Activated CD4-positive, CD25-positive, alpha-beta regulatory T cell treated with anti-CD3 and anti-CD28 coated beads, Interleukin-2, amount 50 U/mL, for 72 hours (primary cell): ENCODE data around the gene CHRNB1.

Experiments used
- DNase-seq: peaks from one replicate; pipeline ENCODE4 v3.0.0; 2021

The CHRNB1 gene

DNA sequence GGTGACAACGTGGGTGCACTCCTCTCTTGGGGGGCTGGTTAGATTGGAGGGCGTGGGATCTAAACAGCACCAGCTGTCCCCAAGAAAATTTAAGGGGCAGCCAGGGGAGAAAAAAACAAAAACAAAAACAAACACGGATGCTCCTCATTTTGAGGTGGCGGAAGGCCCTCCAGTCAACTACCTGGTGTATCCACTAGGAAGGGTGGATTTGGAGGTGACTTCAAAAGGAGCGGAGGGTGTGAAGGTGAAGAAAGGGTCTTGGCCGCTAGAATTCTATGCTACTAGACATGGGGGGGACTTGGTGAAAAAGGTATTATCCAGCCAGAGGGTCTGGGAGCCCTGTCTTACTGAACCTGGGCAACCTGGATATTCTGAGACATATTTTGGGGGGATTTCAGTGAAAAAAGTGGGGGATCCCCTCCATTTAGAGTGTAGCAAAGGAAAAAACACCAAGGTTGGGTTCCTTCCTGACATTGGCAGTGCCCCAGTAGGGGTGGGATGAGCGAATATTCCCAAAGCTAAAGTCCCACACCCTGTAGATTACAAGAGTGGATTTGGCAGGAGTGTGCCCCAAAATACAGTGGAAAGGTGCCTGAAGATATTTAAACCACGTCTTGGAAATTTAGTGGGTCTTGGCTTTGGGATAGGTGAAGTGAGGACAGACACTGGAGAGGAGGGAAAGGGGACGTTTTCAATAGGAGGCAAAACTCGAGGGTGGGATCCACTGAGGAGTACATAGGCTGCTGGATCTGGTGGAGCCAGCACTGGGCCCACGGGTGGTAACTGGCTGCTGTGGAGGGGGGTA lies 6.0 kb upstream of the CHRNB1 start:
- DNase-seq: no peak

DNA sequence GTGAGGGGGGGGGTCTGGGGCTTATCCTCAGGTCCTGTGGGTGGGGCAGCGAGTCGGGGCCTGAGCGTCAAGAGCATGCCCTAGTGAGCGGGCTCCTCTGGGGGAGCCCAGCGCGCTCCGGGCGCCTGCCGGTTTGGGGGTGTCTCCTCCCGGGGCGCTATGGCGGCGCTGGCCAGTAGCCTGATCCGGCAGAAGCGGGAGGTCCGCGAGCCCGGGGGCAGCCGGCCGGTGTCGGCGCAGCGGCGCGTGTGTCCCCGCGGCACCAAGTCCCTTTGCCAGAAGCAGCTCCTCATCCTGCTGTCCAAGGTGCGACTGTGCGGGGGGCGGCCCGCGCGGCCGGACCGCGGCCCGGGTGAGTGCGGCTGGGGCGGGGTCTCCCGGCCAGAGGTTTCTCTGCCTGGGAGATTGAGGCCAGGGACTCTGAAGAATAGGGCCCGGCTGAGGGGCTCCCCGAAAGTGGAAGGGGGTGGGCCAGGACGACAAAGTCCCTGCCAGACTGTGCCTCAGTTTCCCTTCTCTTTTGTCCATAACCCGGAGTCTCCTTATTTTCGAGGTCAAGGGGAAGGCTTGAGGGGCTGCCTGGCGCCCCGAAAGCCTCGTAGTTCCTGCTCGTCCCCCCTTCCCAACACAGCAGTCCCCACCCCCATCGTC lies 5.3 kb upstream of the CHRNB1 start, which contains the start of gene FGF11:
Gene FGF11, plus strand, starts transcription at position 51 of the 651 bp plus-strand sequence. Its CDS starts 109 bp downstream, at position 160.
- no peak for DNase-seq

DNA sequence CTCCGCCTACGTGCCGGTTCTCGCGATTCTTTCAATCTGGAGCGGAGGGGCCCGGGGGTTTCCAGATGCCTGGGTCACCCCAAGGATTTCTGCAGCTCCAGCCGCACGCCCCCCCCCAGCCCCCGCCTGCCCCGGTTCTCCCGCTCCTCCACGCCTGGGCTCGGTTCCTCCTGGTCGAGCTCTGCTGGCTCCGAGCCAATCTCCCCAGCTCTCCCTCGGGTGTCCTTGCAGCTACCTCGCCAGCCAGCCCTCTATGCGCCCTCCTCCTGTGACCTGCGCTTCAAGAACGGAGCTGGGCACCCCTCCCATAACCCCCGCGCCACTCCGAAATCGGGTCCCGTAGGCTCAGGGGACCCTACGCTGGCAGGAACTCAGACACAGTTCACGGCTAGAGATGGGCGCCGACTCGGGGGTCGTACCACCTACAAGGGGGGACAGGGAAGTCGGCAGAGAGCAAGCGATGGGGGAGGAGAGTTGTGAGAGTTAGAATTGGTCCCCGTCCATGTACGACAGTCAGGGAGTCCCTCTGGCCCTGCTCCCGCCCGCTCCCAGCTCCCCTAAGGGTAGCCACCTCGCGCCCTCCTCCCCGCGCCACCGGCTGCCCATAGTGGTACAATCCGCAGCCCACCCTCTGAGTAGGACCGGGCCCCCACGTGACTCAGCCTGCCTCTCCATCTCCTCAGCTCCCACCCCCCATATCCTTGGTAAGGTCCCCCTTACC lies 4.6 kb upstream of the CHRNB1 start:
- no peak for DNase-seq

DNA sequence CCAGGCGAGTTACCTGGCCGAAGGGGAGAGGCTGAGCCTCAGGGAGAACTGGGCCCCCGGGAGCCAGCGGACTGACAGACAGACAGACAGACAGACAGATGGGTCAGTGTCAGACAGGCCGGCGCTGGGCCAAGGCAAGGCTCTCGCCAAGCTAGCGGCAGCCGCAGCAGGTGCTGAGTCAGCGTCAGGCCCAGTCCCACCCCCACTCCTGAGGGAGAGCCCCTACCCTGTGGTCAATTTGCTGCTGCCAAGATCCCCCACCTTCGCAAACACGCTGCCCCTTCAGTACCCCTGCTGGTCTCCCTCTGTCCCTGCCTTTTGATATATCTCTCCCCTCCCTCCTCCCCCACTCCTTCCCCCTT lies 4.0 kb upstream of the CHRNB1 start:
- no peak for DNase-seq

DNA sequence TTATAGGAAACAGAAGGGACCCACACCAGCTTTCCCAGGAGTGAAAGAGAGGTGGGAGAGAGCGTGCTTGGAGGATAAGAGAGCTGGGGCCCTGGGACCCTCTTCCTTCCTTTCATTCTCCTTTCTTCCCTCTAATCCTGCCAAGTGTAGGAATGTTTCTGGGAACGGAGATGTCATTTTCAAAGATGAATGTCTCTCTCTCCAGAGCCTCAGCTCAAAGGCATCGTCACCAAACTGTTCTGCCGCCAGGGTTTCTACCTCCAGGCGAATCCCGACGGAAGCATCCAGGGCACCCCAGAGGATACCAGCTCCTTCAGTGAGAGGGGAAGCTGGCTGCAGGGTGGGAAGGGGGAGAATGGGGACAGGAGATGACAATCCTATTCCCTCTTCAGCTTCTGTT lies 3.6 kb upstream of the CHRNB1 start:
- DNase-seq: no peak

DNA sequence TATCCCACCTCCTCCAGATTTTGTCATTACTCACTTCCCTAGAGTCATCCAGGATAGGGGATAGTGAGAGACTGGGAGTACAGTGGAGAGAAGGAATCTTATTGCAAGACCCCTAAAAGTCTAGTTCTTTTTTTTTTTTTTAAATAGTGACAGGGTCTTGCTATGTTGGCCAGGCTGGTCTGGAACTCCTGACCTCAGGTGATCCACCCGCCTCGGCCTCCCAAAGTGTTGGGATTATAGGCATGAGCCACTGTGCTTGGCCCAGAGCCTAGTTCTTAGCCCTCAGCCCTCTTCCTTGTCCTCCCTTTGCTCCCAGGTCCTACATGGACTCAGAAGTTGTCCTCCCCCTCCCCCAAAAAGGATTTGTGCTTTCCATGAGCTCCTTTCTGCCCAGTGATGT lies 2.7 kb upstream of the CHRNB1 start:
- no peak for DNase-seq

DNA sequence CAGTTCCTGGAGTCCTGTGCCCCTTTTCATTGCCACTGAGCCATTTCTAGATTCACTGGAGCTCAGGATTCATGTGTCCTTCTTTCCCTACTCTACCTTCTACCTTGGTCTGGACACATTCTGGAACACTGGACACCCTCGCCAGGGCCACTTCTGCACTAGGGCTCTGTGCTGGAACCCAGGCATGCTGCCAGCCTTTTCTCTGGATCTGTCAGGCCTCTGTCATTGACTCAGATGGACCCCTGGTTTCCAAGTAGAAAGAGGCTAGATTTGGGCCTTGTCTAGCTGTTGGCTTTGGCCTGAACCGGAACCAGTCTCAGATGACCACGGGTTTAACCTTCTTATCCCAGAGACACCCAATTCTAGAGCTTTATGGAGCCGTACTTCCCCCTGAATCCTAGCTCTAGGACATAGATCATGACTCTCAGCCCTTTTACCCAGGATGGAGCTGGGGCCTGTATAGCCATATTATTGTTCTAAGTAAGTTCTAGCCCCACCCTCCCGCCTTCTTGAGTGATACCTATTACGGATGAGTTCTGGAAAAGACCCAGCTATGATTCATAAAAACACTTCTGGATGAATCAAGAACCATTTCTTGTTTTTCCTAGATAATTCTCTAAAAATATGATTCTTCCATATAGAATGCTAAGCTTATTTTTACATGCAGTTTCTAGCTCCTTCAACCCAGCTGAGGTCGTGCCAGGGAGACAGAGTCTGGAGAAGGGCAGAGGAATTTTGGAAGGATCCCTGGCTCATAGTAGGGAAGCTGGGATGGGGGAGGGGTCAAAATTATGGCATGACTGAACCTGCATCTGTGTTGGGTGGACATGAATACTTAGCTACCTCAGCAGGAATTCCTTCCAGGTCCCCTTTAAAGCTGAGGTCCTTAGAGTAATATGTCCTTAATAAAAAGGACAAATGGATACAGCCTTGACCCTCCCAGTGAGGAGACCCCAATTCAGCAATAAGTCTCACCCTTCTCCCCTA lies 1.1 kb upstream of the CHRNB1 start:
- no peak for DNase-seq

DNA sequence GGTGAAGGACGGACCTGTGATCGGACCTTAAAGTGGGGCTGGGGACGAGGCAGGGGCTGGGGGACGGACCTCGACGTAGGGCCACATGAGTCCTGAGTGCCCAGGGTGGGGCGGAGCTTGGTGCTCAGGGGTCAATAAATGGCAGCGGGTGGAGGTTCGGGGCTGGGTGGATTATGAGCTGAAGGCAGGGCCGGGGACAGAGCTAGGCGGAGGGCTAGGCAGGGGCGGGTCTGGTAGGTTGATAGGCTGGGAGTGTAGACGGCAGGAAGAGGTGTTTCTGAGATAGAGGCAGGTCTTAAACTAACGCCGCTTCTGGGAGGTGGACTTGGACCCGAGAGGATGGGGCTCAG lies 733 bp downstream of the CHRNB1 start:
- DNase-seq: no peak

DNA sequence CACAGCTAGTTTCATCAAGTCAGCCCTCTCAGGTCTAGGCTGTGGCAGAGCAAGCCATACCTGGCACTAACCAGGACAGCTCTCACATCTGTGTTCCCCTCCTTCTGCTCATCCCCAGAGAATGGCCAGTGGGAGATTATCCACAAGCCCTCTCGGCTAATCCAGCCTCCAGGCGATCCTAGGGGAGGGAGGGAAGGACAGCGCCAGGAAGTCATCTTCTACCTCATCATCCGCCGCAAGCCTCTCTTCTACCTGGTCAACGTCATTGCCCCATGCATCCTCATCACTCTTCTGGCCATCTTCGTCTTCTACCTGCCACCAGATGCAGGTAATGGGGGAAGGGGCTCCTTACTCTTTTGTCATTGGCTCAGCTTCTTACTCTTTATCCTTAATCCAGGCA lies 3.6 kb downstream of the CHRNB1 start:
- no peak for DNase-seq

DNA sequence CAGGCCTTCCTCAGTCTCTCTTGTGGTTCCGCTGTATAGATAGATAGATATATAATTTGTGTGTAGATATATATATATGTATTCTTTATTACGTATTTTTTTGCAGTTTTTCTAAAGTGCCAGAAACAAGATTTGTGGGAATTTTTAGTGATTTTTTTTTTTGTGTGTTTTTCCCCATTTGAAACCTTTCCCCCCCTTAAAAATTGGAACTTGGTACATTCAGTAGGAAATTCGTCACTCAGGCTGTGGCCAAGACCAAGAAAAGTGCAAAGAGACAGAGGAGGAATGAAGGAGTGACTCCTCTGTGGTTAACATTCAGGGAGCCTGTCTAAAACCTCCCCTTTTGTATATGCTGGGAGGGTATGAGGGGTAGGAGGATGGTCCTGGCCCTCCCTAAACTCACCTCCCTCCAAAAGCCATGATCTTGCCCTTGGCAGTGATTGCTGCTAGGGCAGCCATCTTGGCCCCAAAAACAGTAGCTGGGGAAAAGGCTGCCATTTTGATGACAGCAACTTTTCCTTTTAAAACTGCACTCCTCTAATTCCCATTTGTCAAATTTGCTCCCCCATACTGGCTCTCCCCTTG lies 15.2 kb downstream of the CHRNB1 start:
- no peak for DNase-seq

DNA sequence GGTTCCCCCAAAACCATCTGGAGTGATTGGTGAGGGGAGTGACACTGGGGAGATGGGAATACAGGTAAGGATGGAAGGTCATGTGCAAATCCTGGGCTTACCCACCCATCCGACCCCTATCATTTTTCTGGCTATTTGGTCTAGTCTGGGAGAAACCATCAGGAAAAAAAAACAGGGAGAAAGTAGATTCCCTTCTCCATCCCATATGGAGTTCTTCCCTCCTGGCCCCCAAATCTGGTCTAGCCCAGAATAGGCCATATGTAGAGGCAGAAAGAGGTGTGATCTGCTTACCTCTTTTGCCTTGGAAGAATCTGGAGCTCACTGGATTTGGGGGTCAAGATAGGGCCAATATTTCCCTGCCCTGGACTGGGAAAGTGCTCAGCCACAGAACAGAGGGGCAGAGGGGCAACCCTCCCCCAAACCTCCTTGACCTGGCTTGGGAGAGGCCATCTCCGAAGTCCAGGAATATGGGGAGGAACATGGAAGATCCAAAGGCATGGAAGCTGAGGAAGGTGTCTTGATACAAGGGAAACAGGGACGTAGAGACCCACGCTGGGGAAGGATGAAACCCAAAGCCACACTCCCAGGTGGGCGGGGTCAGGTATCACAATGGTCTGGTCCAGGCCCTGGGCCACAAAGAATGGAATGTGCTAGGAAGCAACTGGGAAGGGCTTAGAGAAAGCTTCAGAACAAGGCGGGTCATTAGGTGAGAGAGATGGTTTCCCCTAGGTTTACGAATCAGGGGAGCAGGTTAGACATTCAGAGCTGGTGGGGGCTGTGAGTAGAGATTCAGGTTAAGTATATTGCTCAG lies 16.2 kb downstream of the CHRNB1 start:
- no peak for DNase-seq

DNA sequence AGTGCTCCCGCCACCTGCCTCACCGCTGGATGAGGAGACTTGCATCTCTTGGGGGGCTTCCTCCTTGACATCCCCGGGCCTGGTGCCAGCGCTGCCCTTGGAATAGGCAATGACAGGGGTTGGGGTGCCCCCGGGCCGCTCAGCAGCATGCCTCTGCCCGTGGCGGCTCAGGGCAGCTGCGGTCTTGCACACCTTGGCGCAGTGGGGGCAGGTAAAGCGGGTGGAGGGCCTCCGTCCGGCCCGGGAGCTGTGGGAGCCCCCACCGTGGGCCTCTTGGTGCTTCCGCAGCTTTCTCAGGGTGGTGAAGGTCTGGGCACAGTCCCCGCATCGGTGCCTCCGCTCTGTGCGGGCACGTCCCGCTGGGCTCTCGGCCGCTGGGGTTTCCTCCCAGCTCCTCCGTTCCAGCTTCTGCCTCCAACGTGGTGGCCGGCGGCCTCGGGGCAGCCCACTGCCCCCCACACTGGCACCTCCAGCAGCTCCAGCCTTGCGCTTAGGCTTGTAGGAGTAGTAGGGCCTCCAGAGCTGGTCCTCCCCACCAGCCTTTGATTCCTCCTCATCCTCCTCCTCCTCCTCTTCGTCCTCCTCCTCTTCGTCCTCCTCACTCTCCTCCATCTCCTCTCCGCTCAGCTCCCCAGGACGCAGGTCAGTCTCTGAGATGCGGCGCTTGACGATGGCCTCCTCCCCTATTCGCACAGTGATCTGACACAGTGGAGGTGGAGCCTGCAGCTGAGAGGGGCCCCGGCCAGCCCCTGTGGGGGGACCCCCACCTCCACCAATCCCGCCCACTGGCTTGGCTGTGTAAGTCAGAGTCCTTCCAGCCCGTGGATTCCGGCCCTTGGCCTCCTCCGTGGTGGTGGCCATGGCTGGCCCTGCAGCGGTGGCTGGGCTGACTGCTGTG lies 17.9 kb downstream of the CHRNB1 start:
- DNase-seq: no peak

DNA sequence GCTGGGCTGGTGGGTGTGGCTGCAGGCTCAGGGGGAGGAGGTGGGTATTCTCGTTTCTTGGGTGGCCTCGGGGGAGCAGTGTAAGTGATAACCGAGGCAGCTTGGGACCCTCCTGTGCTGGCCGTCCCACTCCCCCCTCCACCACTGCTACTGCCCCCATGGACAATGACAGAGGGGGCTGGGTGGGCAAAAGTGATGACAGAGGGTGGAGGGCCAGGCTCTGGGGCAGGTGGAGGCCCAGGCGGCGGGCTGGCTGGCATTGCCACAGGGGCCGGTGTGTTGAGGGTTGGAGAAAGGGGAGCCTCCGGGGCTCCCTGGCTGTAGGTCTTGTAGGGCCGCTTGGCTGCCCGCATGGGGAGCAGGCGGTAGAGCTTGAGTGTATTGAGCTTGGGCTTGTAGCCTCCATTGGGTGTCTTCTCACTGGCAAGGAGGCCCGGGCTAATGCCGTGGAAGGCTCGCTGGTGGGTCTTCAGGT lies 18.5 kb downstream of the CHRNB1 start:
- no peak for DNase-seq

DNA sequence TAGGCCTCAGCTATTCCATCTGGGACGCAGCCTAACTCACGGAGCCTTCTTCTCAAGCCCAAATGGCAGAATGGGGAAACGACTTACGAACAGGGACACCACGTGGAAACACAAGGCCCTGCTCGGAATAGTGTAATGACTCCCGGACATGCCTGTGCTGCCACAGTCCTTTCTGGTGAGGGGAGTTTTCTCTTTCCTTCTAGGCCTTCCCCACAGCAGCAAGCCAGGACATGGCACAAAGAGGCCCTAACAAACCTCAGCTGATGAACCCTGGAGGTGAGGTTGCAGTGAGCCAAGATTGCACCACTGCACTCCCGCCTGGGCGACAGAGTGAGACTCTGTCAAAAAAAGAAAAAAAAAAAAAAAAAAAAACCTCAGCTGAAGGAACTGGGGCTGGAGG lies 19.2 kb downstream of the CHRNB1 start:
- no peak for DNase-seq

DNA sequence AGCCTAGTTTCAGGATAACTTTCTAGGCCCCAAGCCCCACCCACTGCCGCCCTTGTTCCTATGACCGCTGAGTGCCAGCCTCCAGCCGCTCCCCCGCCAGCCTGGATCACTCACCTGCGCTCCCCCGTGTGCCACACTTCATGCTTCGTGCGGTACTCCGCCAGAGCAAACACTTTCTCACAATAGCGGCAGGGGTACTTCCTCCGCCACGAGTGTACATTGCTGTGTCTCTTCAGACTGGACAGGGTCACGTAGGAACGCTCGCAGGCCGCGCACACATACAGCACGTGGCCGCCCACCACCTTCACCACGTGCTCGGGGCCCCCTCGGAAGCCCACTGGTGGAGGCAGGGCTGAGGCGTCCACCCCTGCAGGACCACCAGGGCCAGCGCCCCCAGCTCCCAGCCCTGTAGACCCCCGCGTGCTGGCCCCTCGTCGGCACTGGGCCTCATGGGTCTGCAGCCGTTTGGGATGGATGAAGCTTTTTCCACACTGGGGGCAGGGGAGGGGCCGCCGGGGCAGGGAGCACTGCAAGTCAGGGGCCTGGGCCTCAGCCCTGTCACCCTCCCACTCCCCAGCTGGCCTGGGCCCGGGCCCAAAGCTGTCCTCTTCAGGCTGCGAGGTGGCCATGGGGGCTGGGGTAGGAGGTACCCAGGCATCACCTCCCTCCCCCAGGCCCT lies 20.9 kb downstream of the CHRNB1 start:
- no peak for DNase-seq

DNA sequence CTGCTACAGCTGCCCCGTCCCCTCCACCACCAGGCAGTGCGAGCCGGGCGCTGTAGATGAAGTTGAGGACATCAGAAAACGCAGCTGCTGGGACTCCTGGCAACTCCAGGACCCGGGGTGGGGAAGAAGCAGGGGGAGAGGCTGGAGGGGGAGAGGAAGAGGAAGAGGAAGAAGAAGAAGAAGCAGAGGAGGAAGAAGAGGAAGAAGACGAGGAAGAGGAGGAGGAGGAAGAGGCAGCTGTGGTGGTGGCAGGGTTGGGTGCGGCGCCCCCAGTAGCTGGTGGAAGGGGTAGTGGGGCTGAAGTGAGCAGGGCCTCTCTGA lies 21.4 kb downstream of the CHRNB1 start:
- no peak for DNase-seq

DNA sequence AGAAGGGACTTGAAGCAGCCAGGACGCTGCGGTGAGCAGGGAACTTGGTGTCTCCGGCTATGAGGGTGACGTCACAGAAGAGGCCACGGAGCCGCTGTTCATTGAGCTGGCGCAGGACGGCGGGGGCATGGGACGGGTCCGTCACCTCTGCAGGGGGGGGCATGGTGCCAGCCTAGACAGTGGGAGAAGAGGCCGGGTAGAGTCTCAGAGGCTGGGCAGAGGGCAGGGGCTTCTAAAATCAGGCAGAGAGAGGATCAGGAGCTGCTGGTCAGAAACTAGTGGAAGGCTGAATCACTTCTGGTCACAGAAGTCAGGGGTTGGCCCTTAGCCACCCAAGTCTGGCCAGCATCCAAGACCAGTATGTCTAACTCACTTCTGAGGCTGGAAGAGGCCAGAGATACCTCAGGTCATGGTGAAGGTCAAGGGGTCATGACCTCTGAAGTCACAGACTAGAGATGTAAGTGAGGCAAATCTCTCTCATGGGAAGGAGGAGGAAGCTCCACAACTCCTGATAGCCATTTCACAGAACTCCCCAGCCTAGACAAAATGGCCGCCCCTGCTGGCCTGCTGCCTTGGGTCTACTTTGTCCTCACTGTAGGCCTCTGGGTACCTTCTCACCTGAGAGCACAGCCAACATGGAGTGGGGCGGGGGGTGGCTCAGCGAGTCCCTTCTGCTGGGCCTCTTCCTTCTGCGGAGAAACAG lies 21.9 kb downstream of the CHRNB1 start:
- no peak for DNase-seq

DNA sequence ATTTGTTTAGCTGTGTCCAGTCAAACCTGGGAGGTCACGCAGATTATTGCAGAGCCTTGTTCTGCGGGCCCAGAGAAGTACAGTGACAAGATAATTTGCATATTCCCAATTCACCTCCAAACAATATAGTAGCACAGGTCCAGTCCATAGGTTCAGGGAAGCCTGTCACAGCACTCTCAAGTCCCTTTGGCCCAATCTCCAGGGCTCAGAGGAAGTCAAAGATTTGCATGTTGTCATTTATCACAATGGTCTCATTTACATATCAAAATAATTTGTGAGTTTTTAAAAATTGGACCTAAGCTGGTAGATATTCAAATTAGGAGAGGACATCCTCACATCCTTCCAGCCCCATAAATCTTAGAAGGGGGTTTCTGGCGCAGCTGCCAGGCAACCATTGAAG lies 22.6 kb downstream of the CHRNB1 start:
- DNase-seq: no peak

DNA sequence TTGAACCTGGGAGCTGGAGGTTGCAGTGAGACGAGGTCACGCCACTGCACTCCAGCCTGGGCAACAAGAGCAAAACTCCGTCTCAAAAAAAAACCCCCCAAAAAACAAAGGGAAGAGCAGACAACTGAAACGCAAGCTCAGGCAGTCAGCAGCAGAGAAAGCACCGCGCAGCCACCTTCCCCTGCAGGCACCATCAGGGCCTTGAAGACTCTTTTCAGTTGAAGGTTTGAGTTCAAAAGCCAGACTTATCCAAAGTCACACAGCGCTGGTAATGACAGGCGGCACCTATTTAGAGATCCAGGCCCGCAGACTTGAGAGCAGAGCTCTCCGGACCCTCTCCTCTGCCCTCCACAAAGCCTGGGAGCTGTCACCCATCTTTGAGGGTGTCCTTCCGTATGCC lies 23.4 kb downstream of the CHRNB1 start:
- DNase-seq: no peak
